ENCODE data around the gene GRIK1.

The GRIK1 gene

DNA sequence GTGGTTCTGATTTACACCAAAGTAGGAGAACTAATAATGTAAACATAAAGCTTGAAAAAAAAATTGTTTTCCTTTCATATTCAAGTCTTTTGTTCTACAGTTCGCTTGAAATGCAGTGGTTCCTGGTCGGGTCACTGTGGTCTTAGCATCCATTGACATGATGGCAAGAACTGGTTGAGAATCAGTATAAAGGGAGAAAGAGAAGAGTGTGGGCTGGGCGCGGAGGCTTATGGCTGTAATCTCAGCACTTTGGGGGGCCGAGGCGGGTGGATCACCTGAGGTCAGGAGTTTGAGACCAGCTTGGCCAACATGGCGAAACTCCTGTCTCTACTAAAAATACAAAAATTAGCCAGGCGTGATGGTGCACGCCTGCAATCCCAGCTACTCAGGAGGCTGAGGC lies 390.2 kb downstream of the GRIK1 start:
- Histone ChIP-seq H3K9me3 (ENCODE audit: insufficient read depth, low read depth, low read length) (no peaks in the 10 kb centered on the region; the same call in 1 of the 2 replicates), H2AFZ (ENCODE audit: low read length) (no peak overlapping the region), H3K79me2 (ENCODE audit: insufficient read depth, low read length) (no peaks in the 10 kb centered on the region), H3K36me3 (ENCODE audit: insufficient read depth, low read length) (no peaks in the 10 kb centered on the region), H3K4me3 (ENCODE audit: low read length, poor library complexity, severe bottlenecking) (no peak overlapping the region), H3K27me3 (ENCODE audit: insufficient read depth, low read length, poor library complexity, severe bottlenecking) (no peaks in the 10 kb centered on the region), H3K9ac (ENCODE audit: low read depth, low read length, poor library complexity, severe bottlenecking) (no peak overlapping the region), H3K4me2 (ENCODE audit: low read depth, low read length, poor library complexity, severe bottlenecking) (no peak overlapping the region), H4K20me1 (ENCODE audit: insufficient read depth, low read length, poor library complexity, severe bottlenecking) (no peaks in the 10 kb centered on the region), H3F3A (ENCODE audit: low read depth) (no peaks in the 10 kb centered on the region), H3K4me1 (ENCODE audit: insufficient read depth, low read length, poor library complexity, severe bottlenecking) (no peaks in the 10 kb centered on the region), H3K9me2 (replicated peaks; ENCODE audit: low read depth, low read length) (no peaks in the 10 kb centered on the region; the same call in 1 of the 2 replicates)
- TF ChIP-seq EZH2phosphoT487 (IDR thresholded peaks at IDR 0.05; ENCODE audit: borderline replicate concordance), result no peak
- TF ChIP-seq, protein P1, sequence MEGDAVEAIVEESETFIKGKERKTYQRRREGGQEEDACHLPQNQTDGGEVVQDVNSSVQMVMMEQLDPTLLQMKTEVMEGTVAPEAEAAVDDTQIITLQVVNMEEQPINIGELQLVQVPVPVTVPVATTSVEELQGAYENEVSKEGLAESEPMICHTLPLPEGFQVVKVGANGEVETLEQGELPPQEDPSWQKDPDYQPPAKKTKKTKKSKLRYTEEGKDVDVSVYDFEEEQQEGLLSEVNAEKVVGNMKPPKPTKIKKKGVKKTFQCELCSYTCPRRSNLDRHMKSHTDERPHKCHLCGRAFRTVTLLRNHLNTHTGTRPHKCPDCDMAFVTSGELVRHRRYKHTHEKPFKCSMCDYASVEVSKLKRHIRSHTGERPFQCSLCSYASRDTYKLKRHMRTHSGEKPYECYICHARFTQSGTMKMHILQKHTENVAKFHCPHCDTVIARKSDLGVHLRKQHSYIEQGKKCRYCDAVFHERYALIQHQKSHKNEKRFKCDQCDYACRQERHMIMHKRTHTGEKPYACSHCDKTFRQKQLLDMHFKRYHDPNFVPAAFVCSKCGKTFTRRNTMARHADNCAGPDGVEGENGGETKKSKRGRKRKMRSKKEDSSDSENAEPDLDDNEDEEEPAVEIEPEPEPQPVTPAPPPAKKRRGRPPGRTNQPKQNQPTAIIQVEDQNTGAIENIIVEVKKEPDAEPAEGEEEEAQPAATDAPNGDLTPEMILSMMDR (conservative IDR thresholded peaks at IDR 0.05; ENCODE audit: low read length), result no peak

DNA sequence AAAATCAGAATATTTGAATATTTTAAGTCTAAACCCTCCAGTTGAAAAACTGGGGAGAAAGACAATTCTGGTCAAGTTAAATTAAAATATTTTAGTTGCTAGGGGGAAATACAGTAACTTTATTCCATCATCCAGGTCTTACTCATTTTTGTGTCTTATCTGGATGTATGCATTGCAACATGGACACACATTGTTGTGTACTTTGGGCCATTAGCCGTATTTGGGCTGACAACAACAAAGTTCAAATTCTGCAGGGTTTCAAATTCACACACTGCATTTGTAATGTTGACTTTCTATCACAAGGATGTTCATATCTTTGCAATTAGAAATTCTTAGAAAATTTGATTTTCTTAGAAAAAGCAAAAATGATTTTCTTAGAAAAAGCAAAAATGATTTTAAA lies 391.8 kb downstream of the GRIK1 start:
- Histone ChIP-seq H4K20me1 (ENCODE audit: insufficient read depth, low read length, poor library complexity, severe bottlenecking) (no peaks in the 10 kb centered on the region), H3K4me1 (ENCODE audit: insufficient read depth, low read length, poor library complexity, severe bottlenecking) (no peaks in the 10 kb centered on the region), H3K79me2 (ENCODE audit: insufficient read depth, low read length) (no peaks in the 10 kb centered on the region), H3K4me3 (ENCODE audit: low read length, poor library complexity, severe bottlenecking) (no peak overlapping the region), H3K4me2 (ENCODE audit: low read depth, low read length, poor library complexity, severe bottlenecking) (no peak overlapping the region), H2AFZ (ENCODE audit: low read length) (no peak overlapping the region), H3K9me2 (replicated peaks; ENCODE audit: low read depth, low read length) (no peaks in the 10 kb centered on the region; the same call in 1 of the 2 replicates), H3K27me3 (ENCODE audit: insufficient read depth, low read length, poor library complexity, severe bottlenecking) (no peaks in the 10 kb centered on the region), H3K9me3 (ENCODE audit: insufficient read depth, low read depth, low read length) (no peaks in the 10 kb centered on the region; the same call in 1 of the 2 replicates), H3K9ac (ENCODE audit: low read depth, low read length, poor library complexity, severe bottlenecking) (no peak overlapping the region), H3F3A (ENCODE audit: low read depth) (no peaks in the 10 kb centered on the region), H3K36me3 (ENCODE audit: insufficient read depth, low read length) (no peaks in the 10 kb centered on the region)
- TF ChIP-seq, protein P1 (conservative IDR thresholded peaks at IDR 0.05; ENCODE audit: low read length), result no peak
- TF ChIP-seq EZH2phosphoT487 (IDR thresholded peaks at IDR 0.05; ENCODE audit: borderline replicate concordance), result no peak

DNA sequence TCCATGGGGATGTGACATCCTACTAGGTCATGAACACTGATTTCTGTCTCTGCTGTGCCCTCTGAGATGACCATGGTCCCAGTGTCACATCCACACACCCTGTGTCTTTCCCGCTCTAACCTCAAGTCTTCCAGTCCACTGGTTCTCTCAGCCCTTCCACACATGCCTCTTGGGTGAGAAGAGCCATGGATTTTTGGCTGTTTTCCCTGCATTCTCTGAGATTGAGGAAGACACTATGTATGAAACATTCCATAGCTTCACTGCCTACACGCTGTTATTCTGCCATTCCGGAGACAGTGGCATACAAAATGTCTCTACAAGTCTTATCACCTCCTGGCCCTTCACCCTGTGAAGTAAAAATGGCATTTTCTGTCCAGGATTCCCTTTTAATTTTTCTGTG lies 393.7 kb downstream of the GRIK1 start:
- no peaks in the 10 kb centered on the region for H3K9me2 ChIP-seq (replicated peaks; ENCODE audit: low read depth, low read length)

More for the DNA sequence above, 393.7 kb downstream of the GRIK1 start:
- Histone ChIP-seq H3K4me3 (ENCODE audit: low read length, poor library complexity, severe bottlenecking) (no peak overlapping the region), H2AFZ (ENCODE audit: low read length) (no peak overlapping the region), H3F3A (ENCODE audit: low read depth) (no peaks in the 10 kb centered on the region), H3K27me3 (ENCODE audit: insufficient read depth, low read length, poor library complexity, severe bottlenecking) (no peaks in the 10 kb centered on the region), H3K9me3 (ENCODE audit: insufficient read depth, low read depth, low read length) (no peaks in the 10 kb centered on the region; the same call in 1 of the 2 replicates), H4K20me1 (ENCODE audit: insufficient read depth, low read length, poor library complexity, severe bottlenecking) (no peaks in the 10 kb centered on the region), H3K9ac (ENCODE audit: low read depth, low read length, poor library complexity, severe bottlenecking) (no peak overlapping the region), H3K4me2 (ENCODE audit: low read depth, low read length, poor library complexity, severe bottlenecking) (no peak overlapping the region), H3K36me3 (ENCODE audit: insufficient read depth, low read length) (no peaks in the 10 kb centered on the region), H3K79me2 (ENCODE audit: insufficient read depth, low read length) (no peaks in the 10 kb centered on the region), H3K4me1 (ENCODE audit: insufficient read depth, low read length, poor library complexity, severe bottlenecking) (no peaks in the 10 kb centered on the region)
- TF ChIP-seq, protein P1 (conservative IDR thresholded peaks at IDR 0.05; ENCODE audit: low read length), result no peak
- TF ChIP-seq EZH2phosphoT487 (IDR thresholded peaks at IDR 0.05; ENCODE audit: borderline replicate concordance), result no peak

All from Loucy (cell line).